BLaER1 (cell line): Measurements from ENCODE around the gene ARHGDIA.

Source experiments
- H3K27ac ChIP-seq: shearing (Covaris generic); formaldehyde crosslinking; 2 replicates; pipeline ENCODE4 v1.8.1; 2022
- H3K27me3 ChIP-seq: shearing (Covaris generic); formaldehyde crosslinking; 2 replicates; pipeline ENCODE4 v1.8.1; 2022
- H3K36me3 ChIP-seq: shearing (Covaris generic); formaldehyde crosslinking; 2 replicates; pipeline ENCODE4 v1.8.1; 2022
- H3K4me1 ChIP-seq: shearing (Covaris generic); formaldehyde crosslinking; 2 replicates; pipeline ENCODE4 v1.8.1; 2022
- H3K4me2 ChIP-seq: shearing (Covaris generic); formaldehyde crosslinking; 2 replicates; pipeline ENCODE4 v1.8.1; 2022
- H3K4me3 ChIP-seq: shearing (Covaris generic); formaldehyde crosslinking; 2 replicates; pipeline ENCODE4 v1.8.1; 2022
- H3K9ac ChIP-seq: shearing (Covaris generic); formaldehyde crosslinking; 2 replicates; pipeline ENCODE4 v1.8.1; 2022
- H3K9me3 ChIP-seq: shearing (Covaris generic); formaldehyde crosslinking; 2 replicates; pipeline ENCODE4 v1.8.1; 2022
- H4K20me1 ChIP-seq: shearing (Covaris generic); formaldehyde crosslinking; 2 replicates; pipeline ENCODE4 v1.8.1; 2022
- Cebpa-rat ChIP-seq: shearing (Covaris generic); IDR thresholded peaks from 2 replicates; pipeline ENCODE4 v1.8.1; 2022

ARHGDIA gene

DNA sequence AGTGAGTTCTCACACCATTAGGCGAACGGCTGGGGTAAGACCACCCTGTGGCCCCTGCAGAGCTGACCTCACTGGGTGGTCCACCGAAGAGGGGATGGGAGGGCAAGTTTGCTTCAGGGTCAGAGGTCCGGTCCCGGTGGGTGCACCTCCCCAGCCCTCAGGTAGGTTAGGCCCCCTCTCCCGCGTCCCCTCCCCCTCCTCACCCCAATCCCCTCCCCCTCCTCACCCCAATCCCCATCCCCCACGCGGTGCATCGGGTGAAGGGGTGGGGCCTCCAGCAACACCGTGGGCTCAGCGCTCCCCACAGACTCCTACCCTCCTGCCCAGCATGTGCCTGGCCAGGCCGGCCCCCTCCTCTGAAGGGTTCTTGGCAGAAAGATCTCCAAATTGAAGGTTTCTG is 51.4 kb downstream of the ARHGDIA start:
- H3K4me2 ChIP-seq, result no peak overlapping the region

DNA sequence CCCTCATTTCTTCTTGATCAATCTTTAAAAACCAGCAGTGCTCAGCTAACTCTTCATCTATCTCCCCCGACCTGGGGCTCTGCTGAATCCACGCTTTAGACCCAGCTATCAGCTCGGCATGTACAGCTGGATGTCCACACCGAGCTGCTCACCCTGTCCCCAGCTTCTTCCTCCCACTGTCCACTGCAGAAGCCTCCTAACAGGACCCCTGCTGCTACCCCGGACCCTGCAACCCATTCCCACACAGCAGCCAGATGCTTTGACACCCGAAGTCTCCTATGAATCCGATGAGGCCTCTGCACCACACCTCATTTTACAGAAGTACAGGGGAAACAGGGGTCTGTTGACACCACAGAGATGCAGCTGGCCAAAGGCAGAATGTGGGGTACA is 53.4 kb downstream of the ARHGDIA start:
- Histone ChIP-seq H3K4me3 (no peak overlapping the region), H3K4me1 (peaks cover 46% of the 10 kb centered on the region), H3K9ac (no peak overlapping the region), H3K27ac (no peak overlapping the region), H4K20me1 (no peaks in the 10 kb centered on the region), H3K27me3 (no peaks in the 10 kb centered on the region), H3K36me3 (peaks cover 6% of the 10 kb centered on the region; the same call in 1 of the 2 replicates), H3K9me3 (no peaks in the 10 kb centered on the region), H3K4me2 (no peak overlapping the region)
- TF ChIP-seq Cebpa-rat, result no peak

More for the DNA sequence above, 51.4 kb downstream of the ARHGDIA start:
- Histone ChIP-seq H3K36me3 (peaks cover 26% of the 10 kb centered on the region), H3K27me3 (no peaks in the 10 kb centered on the region), H3K9me3 (no peaks in the 10 kb centered on the region), H3K4me1 (peaks cover 27% of the 10 kb centered on the region), H3K27ac (no peak overlapping the region), H3K9ac (no peak overlapping the region), H3K4me3 (no peak overlapping the region), H4K20me1 (no peaks in the 10 kb centered on the region; the same call in 1 of the 2 replicates)
- TF ChIP-seq Cebpa-rat, result no peak
